GM21447 (cell line): Measurements from ENCODE around the gene B3GNT4.
"Not testable (repeated sequence)": the region's sequence is repeated elsewhere in the genome, so short reads cannot be mapped to it uniquely, and the experiment has no call there.

Experiments
- ATAC-seq: cut with Tn5 transposase; IDR thresholded peaks from one replicate; pipeline ENCODE4 v1.9.1; 2021; ENCODE audit not compliant: unreplicated experiment

B3GNT4 gene

GRCh38 chr12:122187466-122187865 lies 16.0 kb upstream of the B3GNT4 start:
- ATAC-seq = no peak

GRCh38 chr12:122189626-122190475 lies 13.7 kb upstream of the B3GNT4 start:
- no peak for ATAC-seq

DNA sequence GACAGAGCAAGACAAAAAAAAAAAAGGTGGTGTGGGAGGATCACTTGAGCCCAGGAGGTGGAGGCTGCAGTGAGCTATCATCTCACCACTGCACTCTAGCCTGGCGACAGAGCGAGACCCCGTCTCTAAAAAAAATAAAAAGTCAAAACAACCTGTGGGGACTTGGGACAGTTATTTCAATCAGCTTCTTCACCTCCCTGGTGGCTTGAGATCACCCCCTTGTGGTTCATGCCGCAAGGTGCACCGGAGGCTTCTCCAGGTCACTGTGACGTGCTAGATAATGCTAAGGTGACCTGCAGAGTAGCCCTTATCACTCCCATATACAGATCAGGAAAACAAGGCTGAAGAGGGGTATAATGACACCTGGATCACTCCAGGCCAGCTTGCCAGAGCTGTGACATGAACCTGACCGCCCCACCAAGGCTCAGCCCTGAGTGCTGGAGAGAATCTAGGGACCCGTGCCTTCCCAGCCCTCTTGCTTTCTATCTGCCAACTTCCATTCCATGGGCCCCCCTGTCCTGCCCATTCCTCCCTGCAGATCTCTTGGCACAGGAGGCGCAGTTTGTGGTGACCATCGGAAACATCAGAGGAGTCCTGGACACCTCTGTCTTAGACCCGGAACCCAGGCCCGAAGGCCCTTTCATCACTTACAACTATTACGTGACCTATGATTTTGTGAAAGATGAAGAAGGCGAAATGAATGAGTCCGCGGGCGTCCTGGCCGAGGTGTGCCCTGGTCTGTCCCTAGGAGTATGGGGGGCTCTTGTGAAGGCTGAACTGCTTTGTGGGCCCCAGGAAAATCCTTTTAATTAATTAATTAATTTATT lies 12.5 kb upstream of the B3GNT4 start:
- no peak for ATAC-seq

DNA sequence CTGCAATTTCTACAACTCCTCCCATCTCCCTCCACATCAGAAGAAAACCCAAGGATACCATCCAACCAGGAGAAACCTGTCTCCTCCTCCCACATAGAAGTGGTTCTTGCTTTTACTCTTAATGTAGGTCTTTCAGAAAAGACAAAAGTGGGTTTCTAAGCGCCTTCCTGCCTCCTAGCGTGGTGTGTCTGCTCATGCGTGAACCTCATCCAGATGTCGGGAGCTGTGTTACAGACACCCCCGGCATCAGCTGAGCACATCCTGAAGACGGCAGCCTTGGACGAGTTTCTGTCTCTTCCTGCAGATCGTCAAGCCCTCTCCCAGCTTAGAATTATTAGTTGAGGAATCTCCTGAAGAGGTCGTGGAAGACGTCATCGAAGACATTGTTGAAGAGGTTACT lies 11.1 kb upstream of the B3GNT4 start:
- no peak for ATAC-seq

DNA sequence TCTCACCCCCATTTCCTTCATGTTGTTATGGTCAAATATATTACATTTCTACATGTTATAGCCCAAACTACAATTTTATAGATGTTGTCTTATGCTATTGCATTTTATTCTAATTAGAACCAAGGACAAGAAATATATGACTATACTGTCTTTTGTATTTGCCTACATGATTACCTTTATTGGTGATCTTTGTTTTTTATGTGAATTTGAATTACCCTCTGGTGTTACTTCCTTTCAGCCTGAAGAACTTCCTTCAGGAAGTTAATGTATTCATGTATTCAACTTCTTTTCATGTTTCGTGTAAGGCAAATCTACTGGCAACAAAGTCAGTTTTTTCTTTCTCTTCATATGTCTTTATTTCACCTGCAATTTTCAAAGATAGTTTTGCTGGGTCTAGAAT lies 8.7 kb upstream of the B3GNT4 start:
- ATAC-seq = no peak

GRCh38 chr12:122195405-122195804 lies 8.1 kb upstream of the B3GNT4 start:
- no peak for ATAC-seq

DNA sequence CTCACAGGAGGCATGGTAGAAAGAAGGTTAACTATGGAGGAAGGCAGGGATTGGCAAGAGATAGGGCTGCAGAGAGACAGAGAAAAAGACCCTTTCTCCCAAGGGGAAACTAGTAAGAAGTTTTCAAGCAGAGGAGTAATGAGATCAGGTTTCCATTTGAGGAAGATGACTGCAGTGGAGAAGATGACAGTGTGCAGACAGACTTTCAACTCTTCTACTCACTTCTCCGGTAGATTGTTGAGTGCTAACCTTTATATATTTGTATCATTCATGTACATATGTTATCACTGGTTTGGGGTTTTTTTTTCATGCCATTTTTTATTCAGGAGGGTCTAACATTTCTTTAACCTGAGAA lies 5.9 kb upstream of the B3GNT4 start:
- no peak for ATAC-seq

GRCh38 chr12:122199484-122200355 lies 3.8 kb upstream of the B3GNT4 start:
- ATAC-seq = no peak

DNA sequence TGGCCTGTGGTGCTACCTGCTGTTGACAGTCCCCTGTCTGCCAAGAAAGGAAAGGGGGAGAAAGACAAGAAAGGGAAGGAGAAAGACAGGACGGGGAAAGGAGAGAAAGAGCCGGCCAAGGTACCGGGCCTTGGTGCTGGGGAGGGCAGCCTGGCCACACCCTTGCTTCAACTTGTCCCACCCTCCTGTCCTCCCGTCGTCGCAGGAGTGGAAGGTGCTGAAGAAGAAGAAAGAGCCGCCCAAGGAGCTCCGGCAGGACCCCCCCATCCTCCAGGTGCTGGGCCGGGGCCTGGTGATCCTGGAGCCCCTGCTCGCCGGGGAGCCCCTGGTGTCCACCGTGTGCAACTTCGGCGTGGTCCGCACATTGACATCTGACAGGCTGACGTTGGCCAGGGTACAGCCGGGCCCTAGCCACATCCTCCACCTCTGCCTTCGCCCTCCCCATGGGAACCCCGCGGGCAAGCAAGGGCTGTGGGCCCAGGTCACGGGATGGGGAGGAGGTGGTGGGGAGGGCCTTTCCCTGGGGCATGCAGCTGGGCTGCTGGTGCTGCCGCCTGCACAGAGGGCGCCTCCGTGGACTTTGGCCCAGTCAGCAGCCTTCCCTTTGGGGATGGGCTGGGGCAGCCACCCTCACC lies 2.9 kb upstream of the B3GNT4 start:
- ATAC-seq = no peak

- no peak for ATAC-seq
Measured at GRCh38 chr12:122201381-122201780, 2.1 kb upstream of the B3GNT4 start.

DNA sequence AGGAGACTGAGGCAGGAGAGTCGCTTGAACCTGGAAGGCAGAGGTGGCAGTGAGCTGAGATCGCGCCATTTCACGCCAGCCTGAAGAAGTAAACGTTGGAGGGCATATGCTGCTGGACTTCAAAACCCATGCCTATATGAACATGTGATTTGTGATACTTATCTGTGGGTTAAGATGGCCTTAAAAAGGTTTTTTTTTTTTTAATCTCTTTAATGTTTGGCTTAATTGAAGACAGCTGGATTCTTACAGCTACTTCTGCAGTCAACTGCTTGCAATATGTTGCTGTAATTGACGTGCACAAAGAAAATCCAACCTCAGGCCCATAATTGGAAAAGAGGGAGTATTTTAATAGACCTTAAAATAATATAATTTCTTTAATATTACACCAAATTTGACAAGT lies 1.5 kb upstream of the B3GNT4 start:
- ATAC-seq = no peak

DNA sequence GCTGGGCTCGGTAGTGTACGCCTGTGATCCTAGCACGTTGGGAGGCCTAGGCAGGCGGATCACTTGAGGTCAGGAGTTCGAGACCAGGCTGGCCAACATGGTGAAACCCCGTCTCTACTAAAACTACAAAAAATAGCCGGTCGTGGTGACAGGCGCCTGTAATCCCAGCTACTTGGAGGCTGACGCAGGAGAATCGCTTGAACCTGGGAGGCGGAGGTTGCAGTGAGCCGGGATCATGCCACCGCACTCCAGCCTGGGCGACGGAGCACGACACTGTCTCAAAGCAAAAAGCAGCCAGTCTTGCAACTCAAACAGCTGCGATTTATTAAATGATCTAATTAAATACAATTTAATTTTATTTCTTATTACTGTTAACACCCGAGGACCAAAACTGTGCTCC lies 698 bp upstream of the B3GNT4 start:
- ATAC-seq = not testable (repeated sequence)

DNA sequence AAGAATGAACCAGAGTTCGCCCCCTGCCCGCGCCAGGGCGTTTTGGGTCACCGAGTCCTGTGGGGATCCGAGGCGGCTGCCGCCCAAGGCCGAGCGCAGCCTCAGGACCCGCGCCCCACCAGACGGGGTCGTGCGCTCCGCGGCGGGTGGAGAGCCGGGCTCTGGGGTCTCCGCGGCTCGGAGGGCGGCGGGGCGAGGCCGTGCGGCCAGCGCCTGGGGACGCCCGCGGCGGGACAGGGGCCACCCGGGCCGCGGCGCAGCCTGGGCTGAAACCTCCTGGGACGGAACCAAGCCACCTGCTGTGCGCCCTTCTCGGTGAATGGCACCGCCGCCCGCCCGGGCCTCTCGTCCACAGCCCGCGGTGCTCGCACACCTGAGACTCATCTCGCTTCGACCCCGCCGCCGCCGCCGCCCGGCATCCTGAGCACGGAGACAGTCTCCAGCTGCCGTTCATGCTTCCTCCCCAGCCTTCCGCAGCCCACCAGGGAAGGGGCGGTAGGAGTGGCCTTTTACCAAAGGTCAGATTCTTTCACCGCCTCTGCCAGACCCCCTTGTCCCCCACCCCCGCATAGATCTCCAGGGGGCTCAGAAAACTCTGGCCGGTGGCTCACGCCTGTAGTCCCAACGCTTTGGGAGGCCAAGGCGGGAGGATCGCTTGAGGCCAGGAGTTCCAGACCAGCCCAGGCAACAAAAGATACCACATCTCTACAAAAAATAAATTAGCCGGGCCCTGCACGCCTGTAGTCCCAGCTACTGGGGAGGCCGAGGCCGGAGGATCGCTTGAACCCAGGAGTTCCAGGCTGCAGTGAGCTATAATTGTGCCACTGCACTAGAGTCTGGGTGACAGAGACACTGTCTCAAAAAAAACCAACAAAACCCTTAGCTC lies 901 bp downstream of the B3GNT4 start:
- ATAC-seq = no peak

DNA sequence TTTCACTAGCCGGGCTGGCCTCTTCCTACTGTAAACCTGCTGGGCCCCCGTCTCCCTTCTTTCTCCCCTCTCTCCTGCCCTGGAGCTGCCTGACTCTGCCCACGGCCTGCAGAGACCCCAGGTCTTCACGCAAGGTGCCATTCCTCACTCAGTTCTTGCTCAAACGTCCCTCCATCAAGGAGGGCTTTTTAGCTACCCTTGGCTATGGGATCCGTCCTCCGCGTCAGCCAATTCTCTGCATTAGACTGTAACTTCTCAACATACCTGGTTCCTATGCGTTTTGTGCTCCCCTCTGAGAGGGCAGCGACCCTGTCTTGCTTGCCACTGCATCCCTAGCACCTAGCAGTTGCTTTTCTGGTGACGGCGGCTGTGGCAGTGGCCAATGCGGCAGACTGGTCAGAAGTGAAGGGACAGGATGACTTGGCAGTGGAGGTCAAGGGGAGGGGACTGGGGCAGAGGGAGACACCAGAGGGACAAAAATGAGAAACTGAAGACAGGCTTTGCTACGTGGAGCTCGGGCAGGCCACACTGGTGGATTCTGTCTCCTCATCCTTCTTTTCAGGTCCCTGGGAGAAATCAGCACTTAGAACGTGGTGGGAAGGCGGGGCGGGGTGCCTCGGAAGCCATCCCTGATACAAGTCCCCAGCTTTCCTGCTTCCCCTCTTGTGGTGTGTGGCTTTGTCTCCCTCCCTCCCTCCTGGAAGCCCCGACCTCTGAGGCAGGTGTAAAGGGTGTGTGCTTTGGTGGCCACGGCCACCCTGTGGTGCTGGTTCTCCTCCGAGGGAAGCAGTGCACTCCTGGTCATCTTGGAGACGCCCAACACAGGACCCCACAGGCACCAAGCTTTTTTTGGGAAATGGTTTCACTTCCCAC lies 1.8 kb downstream of the B3GNT4 start:
- ATAC-seq = no peak

- no peak for ATAC-seq
Measured at GRCh38 chr12:122206111-122206881, 2.8 kb downstream of the B3GNT4 start.

DNA sequence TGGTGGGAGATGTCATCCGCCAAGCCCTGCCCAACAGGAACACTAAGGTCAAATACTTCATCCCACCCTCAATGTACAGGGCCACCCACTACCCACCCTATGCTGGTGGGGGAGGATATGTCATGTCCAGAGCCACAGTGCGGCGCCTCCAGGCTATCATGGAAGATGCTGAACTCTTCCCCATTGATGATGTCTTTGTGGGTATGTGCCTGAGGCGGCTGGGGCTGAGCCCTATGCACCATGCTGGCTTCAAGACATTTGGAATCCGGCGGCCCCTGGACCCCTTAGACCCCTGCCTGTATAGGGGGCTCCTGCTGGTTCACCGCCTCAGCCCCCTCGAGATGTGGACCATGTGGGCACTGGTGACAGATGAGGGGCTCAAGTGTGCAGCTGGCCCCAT lies 3.5 kb downstream of the B3GNT4 start:
- ATAC-seq = no peak

- ATAC-seq = no peak
Measured at GRCh38 chr12:122207391-122207790, 3.9 kb downstream of the B3GNT4 start.
